HepG2 (cell line): ENCODE data around the gene LRRC45. TPM values are rescaled to one million over a fixed set of nuclear protein-coding genes. Genes with fewer than 3 reads are reported as not detected.

ENCODE experiments used
- ATAC-seq: fragments of 200-7000 bp; cut with Tn5 transposase; 3 replicates; pipeline ENCODE4 v1.9.1; 2020; ENCODE audit warnings: mild to moderate bottlenecking, moderate library complexity
- BruUV-seq: library from RNA; stranded (reverse); fragments of 400-500 nt; replicated peaks from 2 replicates; lab custom pipeline; 2021; lab: Mats Ljungman, UMichigan
- CTCF ChIA-PET: fragments of 300-600 bp; formaldehyde crosslinking; extraction: SDS; loops from one replicate; lab custom pipeline; 2021; ENCODE audit warnings: low total read pairs, inconsistent platforms, low intra/inter-chr PET ratio; lab: Yijun Ruan, JAX
- POLR2A ChIA-PET: fragments of 350-600 bp; sonication (Branson Sonifier 250); formaldehyde crosslinking; loops from one replicate; lab custom pipeline; 2020; ENCODE audit warnings: antibody characterized with exemption, inconsistent platforms; lab: Yijun Ruan, JAX
- DNase-seq: peaks from one replicate; pipeline ENCODE4 v3.0.0-alpha.2; 2015; ENCODE audit warnings: low spot score
- FAIRE-seq: peaks from 3 replicates; lab custom pipeline; 2011; peaks lifted over from hg19 to GRCh38; lab: Jason Lieb, UNC
- H2AFZ ChIP-seq: one replicate; pipeline ENCODE4 v1.6.1; 2011; ENCODE audit warnings: low read length, inconsistent platforms
- H3K27ac ChIP-seq: fragments of 300-600 bp; 3 replicates; pipeline ENCODE4 v1.8.0; 2011; ENCODE audit warnings: mixed run types, mild to moderate bottlenecking, mixed read lengths, low read length, inconsistent platforms; ENCODE audit not compliant: insufficient read depth; ENCODE audit errors: extremely low read length
- H3K27me3 ChIP-seq, 2 experiments: fragments of 200-600 bp in 1 of 2; 2 replicates in 1 of 2; 3 replicates in 1 of 2; pipeline versions ENCODE4 v1.6.0 to v1.8.0; 2011; ENCODE audit warnings: low read length in 2 of 2, mild to moderate bottlenecking in 2 of 2, moderate library complexity in 2 of 2, inconsistent platforms in 1 of 2; ENCODE audit not compliant: insufficient read depth in 2 of 2, control insufficient read depth in 1 of 2
- H3K36me3 ChIP-seq, 2 experiments: fragments of 200-600 bp in 1 of 2; replicated peaks in 1 of 2; 2 replicates in 1 of 2; 3 replicates in 1 of 2; pipeline versions ENCODE4 v1.5.1 to v1.8.0; 2011; ENCODE audit warnings: low read length in 2 of 2, inconsistent platforms in 1 of 2; ENCODE audit not compliant: insufficient read depth in 2 of 2, control insufficient read depth in 1 of 2
- H3K4me1 ChIP-seq: 2 replicates; pipeline ENCODE4 v1.5.1; 2012; ENCODE audit warnings: low read length, inconsistent platforms; ENCODE audit not compliant: insufficient read depth
- H3K4me2 ChIP-seq: 2 replicates; pipeline ENCODE4 v1.6.0; 2011; ENCODE audit warnings: low read depth, low read length, inconsistent platforms
- H3K4me3 ChIP-seq, 3 experiments: fragments of 200-600 bp in 1 of 3; sonication (generic), shearing (Covaris generic) in 1 of 3; replicated peaks in 1 of 3; 2 replicates each; pipeline ENCODE4 v1.5.1; 2011 to 2016; ENCODE audit warnings: low read length in 3 of 3, inconsistent platforms in 2 of 3, low read depth in 2 of 3, mild to moderate bottlenecking in 2 of 3, control low read depth in 1 of 3, mixed read lengths in 1 of 3; ENCODE audit not compliant: insufficient read depth in 1 of 3
- H3K79me2 ChIP-seq: one replicate; pipeline ENCODE4 v1.6.1; 2011; ENCODE audit warnings: low read length, inconsistent platforms; ENCODE audit not compliant: insufficient read depth
- H3K9ac ChIP-seq: 2 replicates; pipeline ENCODE4 v1.6.0; 2011; ENCODE audit warnings: mild to moderate bottlenecking, low read depth, low read length, inconsistent platforms; ENCODE audit not compliant: insufficient read depth
- H3K9me3 ChIP-seq: 2 replicates; pipeline ENCODE4 v1.5.1; 2012; ENCODE audit warnings: mild to moderate bottlenecking, low read length
- H4K20me1 ChIP-seq: 2 replicates; pipeline ENCODE4 v1.6.0; 2011; ENCODE audit warnings: inconsistent platforms, mild to moderate bottlenecking, low read length, moderate library complexity; ENCODE audit not compliant: insufficient read depth
- ATF1 ChIP-seq: IDR thresholded peaks from 2 replicates; pipeline ENCODE4 v1.6.1; 2016; ENCODE audit warnings: mild to moderate bottlenecking, control low read depth
- CREM ChIP-seq, 2 experiments: sonication (generic) in 1 of 2; formaldehyde crosslinking in 1 of 2; IDR thresholded peaks; 2 replicates each; pipeline versions ENCODE4 v1.4.0 to v1.6.1; 2016 to 2020; ENCODE audit warnings: antibody characterized with exemption in 1 of 2, mild to moderate bottlenecking in 1 of 2, missing genetic modification reagents in 1 of 2
- EHMT2 ChIP-seq: fragments of 200-600 bp; sonication (generic); IDR thresholded peaks from 2 replicates; pipeline ENCODE4 v1.7.0; 2017; ENCODE audit warnings: antibody characterized with exemption, low read depth, low read length, borderline replicate concordance
- GABPA ChIP-seq, 2 experiments: IDR thresholded peaks; 2 replicates each; pipeline ENCODE4 v1.6.1; 2011 to 2016; ENCODE audit warnings: low read depth in 2 of 2, low read length in 1 of 2, missing biosample characterization in 1 of 2, missing genetic modification characterization in 1 of 2
- JUND ChIP-seq: sonication (generic); formaldehyde crosslinking; IDR thresholded peaks from 2 replicates; pipeline ENCODE4 v1.8.0; 2022; ENCODE audit warnings: mild to moderate bottlenecking, missing genetic modification reagents
- KLF9 ChIP-seq: IDR thresholded peaks from 2 replicates; pipeline ENCODE4 v1.6.1; 2016; ENCODE audit warnings: low read depth
- MLLT10 ChIP-seq: sonication (generic); formaldehyde crosslinking; IDR thresholded peaks from 2 replicates; pipeline ENCODE4 v1.4.0; 2020; ENCODE audit warnings: missing genetic modification reagents
- MYC ChIP-seq: sonication (generic); formaldehyde crosslinking; IDR thresholded peaks from 2 replicates; pipeline ENCODE4 v1.9.0; 2021; ENCODE audit warnings: missing genetic modification reagents, borderline replicate concordance
- MYNN ChIP-seq: sonication (generic); formaldehyde crosslinking; IDR thresholded peaks from 2 replicates; pipeline ENCODE4 v1.4.0; 2020; ENCODE audit warnings: mild to moderate bottlenecking, low read depth, missing genetic modification reagents
- NR2F1 ChIP-seq, 2 experiments: fragments of 450-650 bp in 1 of 2; formaldehyde crosslinking in 1 of 2; IDR thresholded peaks; 2 replicates each; pipeline versions ENCODE4 v1.5.0 to v1.6.1; 2016 to 2020; ENCODE audit warnings: mild to moderate bottlenecking in 1 of 2, missing compliant biosample characterization in 1 of 2, missing genetic modification reagents in 1 of 2, moderate library complexity in 1 of 2
- RFXAP ChIP-seq: sonication (generic); formaldehyde crosslinking; IDR thresholded peaks from 2 replicates; pipeline ENCODE4 v1.4.0; 2020; ENCODE audit warnings: missing genetic modification reagents, borderline replicate concordance
- WIZ ChIP-seq: sonication (generic); formaldehyde crosslinking; IDR thresholded peaks from 2 replicates; pipeline ENCODE4 v1.5.1; 2020; ENCODE audit warnings: mild to moderate bottlenecking, missing genetic modification reagents
- ZNF232 ChIP-seq: sonication (generic); formaldehyde crosslinking; IDR thresholded peaks from 2 replicates; pipeline ENCODE4 v1.4.0; 2020; ENCODE audit warnings: missing genetic modification reagents, borderline replicate concordance
- ZNF362 ChIP-seq: sonication (generic); formaldehyde crosslinking; IDR thresholded peaks from 2 replicates; pipeline ENCODE4 v1.4.0; 2020; ENCODE audit warnings: missing genetic modification reagents, mild to moderate bottlenecking, borderline replicate concordance
- ZNF563 ChIP-seq: sonication (generic); formaldehyde crosslinking; IDR thresholded peaks from 2 replicates; pipeline ENCODE4 v1.8.0; 2022; ENCODE audit warnings: mild to moderate bottlenecking, moderate library complexity, missing genetic modification reagents
- ZNF704 ChIP-seq: sonication (generic); formaldehyde crosslinking; IDR thresholded peaks from 2 replicates; pipeline ENCODE4 v1.8.1; 2023; ENCODE audit warnings: mild to moderate bottlenecking, inconsistent platforms, moderate library complexity, missing genetic modification reagents, borderline replicate concordance
- ZNF747 ChIP-seq: sonication (generic); formaldehyde crosslinking; IDR thresholded peaks from 2 replicates; pipeline ENCODE4 v1.8.1; 2023; ENCODE audit warnings: missing genetic modification reagents, mild to moderate bottlenecking, borderline replicate concordance
- WGBS: methylation state at CpG from one replicate; pipeline ENCODE4 v1.1.6; 2017; ENCODE audit warnings: low lambda C conversion rate; 5-methylcytosine and 5-hydroxymethylcytosine counted together
- in situ Hi-C: cut with HindIII; loops from 2 replicates; pipeline ENCODE4 v1.10.0; 2017; ENCODE audit warnings: low pct_unique_long_range_greater_than_20kb; ENCODE audit not compliant: extremely low pct_ligation_motif_present
- intact Hi-C: fragments of 100-400 bp; cut with micrococcal nuclease; formaldehyde crosslinking; loops from one replicate; pipeline ENCODE4 v1.10.0; 2022; ENCODE audit not compliant: unreplicated experiment
- polyA plus RNA-seq, 8 experiments: library from polyadenylated mRNA; depleted of rRNA in 3 of 8; stranded (reverse) in 7 of 8; unstranded in 1 of 8; fragments of >200 nt; fragmentation: Illumina TruSeq in 4 of 8; extraction: Trizol in 4 of 8; gene quantifications; 2 replicates each; pipeline versions ENCODE4 v1.2.1 to v1.2.3, GENCODE V29; 2011 to 2016; ENCODE audit warnings: low read depth in 4 of 8, missing spikeins in 1 of 8, mixed read lengths in 1 of 8; ENCODE audit not compliant: insufficient read depth in 1 of 8
- total RNA-seq, 5 experiments: library from RNA; depleted of rRNA; stranded (reverse); fragments of >200 nt; fragmentation: Illumina TruSeq; extraction: Trizol; gene quantifications; 2 replicates each; pipeline ENCODE4 v1.2.3, GENCODE V29; 2016; ENCODE audit warnings: low read depth in 1 of 5

Gene LRRC45
- total and polyA plus RNA-seq, 2 of the 13 experiments (the other 11 are each of a cell fraction or from before 2014, with no cell fraction given) = 11.6 to 48.1 TPM

GRCh38 chr17:82049106-82049505 lies 26.0 kb downstream of the LRRC45 start:
- intact Hi-C loops = no loop called here
- BruUV-seq = no TSS peak
- 91% methylated on average over 5 of the region's 8 CpGs for WGBS
- no peak overlapping the region for H2AFZ ChIP-seq
- CTCF ChIA-PET = no interaction called here
- POLR2A ChIA-PET = no interaction called here
- no peak for FAIRE-seq
- TF ChIP-seq MLLT10 (CRISPR knock-in tag) = no peak
- TF ChIP-seq MYC = no peak
- TF ChIP-seq ATF1 (CRISPR knock-in tag) = no peak
- TF ChIP-seq WIZ (CRISPR knock-in tag) = no peak
- no peak for TF ChIP-seq RFXAP (CRISPR knock-in tag)
- TF ChIP-seq ZNF232 (CRISPR knock-in tag) = no peak
- no peak for TF ChIP-seq JUND (CRISPR knock-in tag)
- no peak for TF ChIP-seq CREM (IDR thresholded peaks at IDR 0.05)
- TF ChIP-seq CREM (CRISPR knock-in tag; IDR thresholded peaks at IDR 0.05) = no peak
- TF ChIP-seq, all 625 proteins: peak for 0
- ATAC-seq = no peak
- no peak overlapping the region for H3K4me2 ChIP-seq
- H3K4me1 ChIP-seq = peaks cover 41% of the 10 kb centered on the region
- H3K4me3 ChIP-seq = no peak overlapping the region; a peak in 1 of 6 replicates
- H3K9ac ChIP-seq = no peak overlapping the region
- no peaks in the 10 kb centered on the region; the same call in 1 of the 2 replicates for H4K20me1 ChIP-seq
- no peaks in the 10 kb centered on the region for H3K9me3 ChIP-seq
- no peak overlapping the region for H3K27ac ChIP-seq
- in situ Hi-C loops = no loop called here
- H3K27me3 ChIP-seq = no peaks in the 10 kb centered on the region; a peak in 2 of 5 replicates
- peaks cover 8 to 31% of the 10 kb centered on the region in 2 experiments; a peak in 4 of 5 replicates for H3K36me3 ChIP-seq
- H3K79me2 ChIP-seq = peaks cover 37% of the 10 kb centered on the region
- no peak for DNase-seq

GRCh38 chr17:82049521-82049971 lies 26.4 kb downstream of the LRRC45 start:
- POLR2A ChIA-PET = interaction anchor here (1.6 to 3.4 kb wide), 2 partner anchors 12 to 16 kb away, joined by 6 to 33 read pairs; partner anchors contain the start of genes DCXR and DUS1L
- DNase-seq = no peak
- TF ChIP-seq ZNF704 (0 out of 2 replicates have a peak, but pooled peaks have one; percentile 2), ZNF563 (CRISPR knock-in tag) (no peak), MYNN (no peak), GABPA (IDR thresholded peaks at IDR 0.05; ENCODE audit: low read depth, low read length) (no peak), GABPA (CRISPR knock-in tag; IDR thresholded peaks at IDR 0.05; ENCODE audit: low read depth) (no peak), ZNF747 (CRISPR knock-in tag) (no peak), EHMT2 (no peak), NR2F1 (CRISPR knock-in tag; IDR thresholded peaks at IDR 0.05) (no peak), KLF9 (no peak), ZNF362 (CRISPR knock-in tag) (no peak)
- no peak for FAIRE-seq
- Histone ChIP-seq H3K27me3 (no peaks in the 10 kb centered on the region; a peak in 2 of 5 replicates), H3K79me2 (peaks cover 37% of the 10 kb centered on the region), H3K9me3 (no peaks in the 10 kb centered on the region), H3K9ac (peak overlapping the region; percentile 88; the same call in 1 of the 2 replicates), H2AFZ (no peak overlapping the region), H4K20me1 (no peaks in the 10 kb centered on the region; the same call in 1 of the 2 replicates), H3K4me3 (peak overlapping the region in 1 of 3 experiments; percentile 99; a peak in 1 of 6 replicates), H3K4me1 (peaks cover 41% of the 10 kb centered on the region), H3K27ac (no peak overlapping the region), H3K36me3 (peaks cover 8 to 35% of the 10 kb centered on the region in 2 experiments; a peak in 4 of 5 replicates), H3K4me2 (peak overlapping the region; percentile 100; the same call in 1 of the 2 replicates)
- in situ Hi-C loops = no loop called here
- no peak for ATAC-seq
- WGBS = 97% methylated on average over 13 of the region's 16 CpGs
- no TSS peak for BruUV-seq
- intact Hi-C loops = no loop called here
- CTCF ChIA-PET = no interaction called here
